ENCODE data around the gene SNX13. TPM values are rescaled to one million over a fixed set of nuclear protein-coding genes. Genes with fewer than 3 reads are reported as not detected.

Gene SNX13
- total RNA-seq, 1 donor from 2014 or later = 37.6 TPM

- H3K4me3 ChIP-seq (ENCODE audit: low read length in 3 of 3) = no peak overlapping the region
- no peaks in the 10 kb centered on the region for H3K4me1 ChIP-seq (ENCODE audit: control insufficient read depth in 3 of 3, insufficient read depth in 3 of 3, low read length in 3 of 3)
- no peaks in the 10 kb centered on the region for H3K9me3 ChIP-seq (ENCODE audit: control insufficient read depth in 3 of 3, low read length in 3 of 3)
- H3K9ac ChIP-seq (ENCODE audit: low read depth in 1 of 3, low read length in 3 of 3) = no peak overlapping the region
- no peaks in the 10 kb centered on the region for H3K36me3 ChIP-seq (ENCODE audit: control insufficient read depth in 3 of 3, insufficient read depth in 3 of 3, low read length in 3 of 3)
- H3K27ac ChIP-seq (ENCODE audit: low read depth, low read length) = no peak overlapping the region
- H3K27me3 ChIP-seq (ENCODE audit: control insufficient read depth in 3 of 3, insufficient read depth in 3 of 3, low read length in 3 of 3) = no peaks in the 10 kb centered on the region
Observed at GRCh38 chr7:17900464-17900863, 39.8 kb downstream of the SNX13 start.

GRCh38 chr7:17898111-17898510, 42.2 kb downstream of the SNX13 start:
- H3K27me3 ChIP-seq (ENCODE audit: control insufficient read depth in 3 of 3, insufficient read depth in 3 of 3, low read length in 3 of 3) = no peaks in the 10 kb centered on the region
- H3K9me3 ChIP-seq (ENCODE audit: control insufficient read depth in 3 of 3, low read length in 3 of 3) = no peaks in the 10 kb centered on the region
- no peaks in the 10 kb centered on the region for H3K36me3 ChIP-seq (ENCODE audit: control insufficient read depth in 3 of 3, insufficient read depth in 3 of 3, low read length in 3 of 3)
- no peak overlapping the region for H3K4me3 ChIP-seq (ENCODE audit: low read length in 3 of 3)
- H3K4me1 ChIP-seq (ENCODE audit: control insufficient read depth in 3 of 3, insufficient read depth in 3 of 3, low read length in 3 of 3) = no peaks in the 10 kb centered on the region
- H3K27ac ChIP-seq (ENCODE audit: low read depth, low read length) = no peak overlapping the region
- no peak overlapping the region for H3K9ac ChIP-seq (ENCODE audit: low read depth in 1 of 3, low read length in 3 of 3)

GRCh38 chr7:17887286-17887685, 53.0 kb downstream of the SNX13 start:
- H3K27ac ChIP-seq (ENCODE audit: low read depth, low read length) = no peak overlapping the region
- no peaks in the 10 kb centered on the region for H3K9me3 ChIP-seq (ENCODE audit: control insufficient read depth in 3 of 3, low read length in 3 of 3)
- H3K9ac ChIP-seq (ENCODE audit: low read depth in 1 of 3, low read length in 3 of 3) = no peak overlapping the region
- no peaks in the 10 kb centered on the region for H3K4me1 ChIP-seq (ENCODE audit: control insufficient read depth in 3 of 3, insufficient read depth in 3 of 3, low read length in 3 of 3)
- peaks cover 0 to 17% (median 7%) of the 10 kb centered on the region in 3 donors for H3K36me3 ChIP-seq (ENCODE audit: control insufficient read depth in 3 of 3, insufficient read depth in 3 of 3, low read length in 3 of 3)
- no peak overlapping the region for H3K4me3 ChIP-seq (ENCODE audit: low read length in 3 of 3)
- H3K27me3 ChIP-seq (ENCODE audit: control insufficient read depth in 3 of 3, insufficient read depth in 3 of 3, low read length in 3 of 3) = no peaks in the 10 kb centered on the region

- Histone ChIP-seq H3K9me3 (ENCODE audit: control insufficient read depth in 3 of 3, low read length in 3 of 3) (no peaks in the 10 kb centered on the region), H3K36me3 (ENCODE audit: control insufficient read depth in 3 of 3, insufficient read depth in 3 of 3, low read length in 3 of 3) (peaks cover 0 to 10% (median 7%) of the 10 kb centered on the region in 3 donors), H3K27ac (ENCODE audit: low read depth, low read length) (no peak overlapping the region), H3K4me3 (ENCODE audit: low read length in 3 of 3) (no peak overlapping the region), H3K9ac (ENCODE audit: low read depth in 1 of 3, low read length in 3 of 3) (no peak overlapping the region), H3K27me3 (ENCODE audit: control insufficient read depth in 3 of 3, insufficient read depth in 3 of 3, low read length in 3 of 3) (no peaks in the 10 kb centered on the region), H3K4me1 (ENCODE audit: control insufficient read depth in 3 of 3, insufficient read depth in 3 of 3, low read length in 3 of 3) (no peaks in the 10 kb centered on the region)
Observed at GRCh38 chr7:17882685-17883084, 57.6 kb downstream of the SNX13 start.

- H3K4me1 ChIP-seq (ENCODE audit: control insufficient read depth in 3 of 3, insufficient read depth in 3 of 3, low read length in 3 of 3) = no peaks in the 10 kb centered on the region
- no peak overlapping the region for H3K4me3 ChIP-seq (ENCODE audit: low read length in 3 of 3)
- H3K9ac ChIP-seq (ENCODE audit: low read depth in 1 of 3, low read length in 3 of 3) = no peak overlapping the region
- H3K36me3 ChIP-seq (ENCODE audit: control insufficient read depth in 3 of 3, insufficient read depth in 3 of 3, low read length in 3 of 3) = peaks cover 0 to 11% (median 7%) of the 10 kb centered on the region in 3 donors
- no peaks in the 10 kb centered on the region for H3K9me3 ChIP-seq (ENCODE audit: control insufficient read depth in 3 of 3, low read length in 3 of 3)
- H3K27ac ChIP-seq (ENCODE audit: low read depth, low read length) = no peak overlapping the region
- no peaks in the 10 kb centered on the region for H3K27me3 ChIP-seq (ENCODE audit: control insufficient read depth in 3 of 3, insufficient read depth in 3 of 3, low read length in 3 of 3)
Observed at GRCh38 chr7:17879075-17879661, 61.1 kb downstream of the SNX13 start.

- Histone ChIP-seq H3K4me1 (ENCODE audit: control insufficient read depth in 3 of 3, insufficient read depth in 3 of 3, low read length in 3 of 3) (no peaks in the 10 kb centered on the region), H3K36me3 (ENCODE audit: control insufficient read depth in 3 of 3, insufficient read depth in 3 of 3, low read length in 3 of 3) (peaks cover 0 to 11% (median 7%) of the 10 kb centered on the region in 3 donors), H3K27me3 (ENCODE audit: control insufficient read depth in 3 of 3, insufficient read depth in 3 of 3, low read length in 3 of 3) (no peaks in the 10 kb centered on the region), H3K27ac (ENCODE audit: low read depth, low read length) (no peak overlapping the region), H3K4me3 (ENCODE audit: low read length in 3 of 3) (no peak overlapping the region), H3K9ac (ENCODE audit: low read depth in 1 of 3, low read length in 3 of 3) (no peak overlapping the region), H3K9me3 (ENCODE audit: control insufficient read depth in 3 of 3, low read length in 3 of 3) (no peaks in the 10 kb centered on the region)
Observed at GRCh38 chr7:17878627-17879026, 61.7 kb downstream of the SNX13 start.

GRCh38 chr7:17871815-17872533, 68.3 kb downstream of the SNX13 start:
- Histone ChIP-seq H3K27me3 (ENCODE audit: control insufficient read depth in 3 of 3, insufficient read depth in 3 of 3, low read length in 3 of 3) (no peaks in the 10 kb centered on the region), H3K36me3 (ENCODE audit: control insufficient read depth in 3 of 3, insufficient read depth in 3 of 3, low read length in 3 of 3) (peaks cover 7 to 39% (median 33%) of the 10 kb centered on the region in 3 donors)

GRCh38 chr7:17870406-17870805, 69.9 kb downstream of the SNX13 start:
- Histone ChIP-seq H3K27me3 (ENCODE audit: control insufficient read depth in 3 of 3, insufficient read depth in 3 of 3, low read length in 3 of 3) (no peaks in the 10 kb centered on the region), H3K4me3 (ENCODE audit: low read length in 3 of 3) (no peak overlapping the region), H3K9ac (ENCODE audit: low read depth in 1 of 3, low read length in 3 of 3) (no peak overlapping the region), H3K27ac (ENCODE audit: low read depth, low read length) (no peak overlapping the region), H3K9me3 (ENCODE audit: control insufficient read depth in 3 of 3, low read length in 3 of 3) (no peaks in the 10 kb centered on the region), H3K4me1 (ENCODE audit: control insufficient read depth in 3 of 3, insufficient read depth in 3 of 3, low read length in 3 of 3) (no peaks in the 10 kb centered on the region), H3K36me3 (ENCODE audit: control insufficient read depth in 3 of 3, insufficient read depth in 3 of 3, low read length in 3 of 3) (peaks cover 7 to 40% (median 31%) of the 10 kb centered on the region in 3 donors)

More at GRCh38 chr7:17871815-17872533, 68.3 kb downstream of the SNX13 start:
- no peak overlapping the region for H3K4me3 ChIP-seq (ENCODE audit: low read length in 3 of 3)
- no peaks in the 10 kb centered on the region for H3K9me3 ChIP-seq (ENCODE audit: control insufficient read depth in 3 of 3, low read length in 3 of 3)
- H3K27ac ChIP-seq (ENCODE audit: low read depth, low read length) = no peak overlapping the region
- no peaks in the 10 kb centered on the region for H3K4me1 ChIP-seq (ENCODE audit: control insufficient read depth in 3 of 3, insufficient read depth in 3 of 3, low read length in 3 of 3)
- H3K9ac ChIP-seq (ENCODE audit: low read depth in 1 of 3, low read length in 3 of 3) = no peak overlapping the region

- Histone ChIP-seq H3K27ac (ENCODE audit: low read depth, low read length) (no peak overlapping the region), H3K9me3 (ENCODE audit: control insufficient read depth in 3 of 3, low read length in 3 of 3) (no peaks in the 10 kb centered on the region), H3K27me3 (ENCODE audit: control insufficient read depth in 3 of 3, insufficient read depth in 3 of 3, low read length in 3 of 3) (no peaks in the 10 kb centered on the region), H3K4me1 (ENCODE audit: control insufficient read depth in 3 of 3, insufficient read depth in 3 of 3, low read length in 3 of 3) (no peaks in the 10 kb centered on the region), H3K36me3 (ENCODE audit: control insufficient read depth in 3 of 3, insufficient read depth in 3 of 3, low read length in 3 of 3) (peaks cover 15 to 30% (median 29%) of the 10 kb centered on the region in 3 donors), H3K4me3 (ENCODE audit: low read length in 3 of 3) (no peak overlapping the region), H3K9ac (ENCODE audit: low read depth in 1 of 3, low read length in 3 of 3) (no peak overlapping the region)
Observed at GRCh38 chr7:17863809-17864143, 76.5 kb downstream of the SNX13 start.

GRCh38 chr7:17863095-17863808, 77.0 kb downstream of the SNX13 start:
- Histone ChIP-seq H3K9ac (ENCODE audit: low read depth in 1 of 3, low read length in 3 of 3) (no peak overlapping the region), H3K27me3 (ENCODE audit: control insufficient read depth in 3 of 3, insufficient read depth in 3 of 3, low read length in 3 of 3) (no peaks in the 10 kb centered on the region), H3K9me3 (ENCODE audit: control insufficient read depth in 3 of 3, low read length in 3 of 3) (no peaks in the 10 kb centered on the region), H3K36me3 (ENCODE audit: control insufficient read depth in 3 of 3, insufficient read depth in 3 of 3, low read length in 3 of 3) (peaks cover 15 to 25% (median 24%) of the 10 kb centered on the region in 3 donors), H3K27ac (ENCODE audit: low read depth, low read length) (no peak overlapping the region), H3K4me3 (ENCODE audit: low read length in 3 of 3) (no peak overlapping the region), H3K4me1 (ENCODE audit: control insufficient read depth in 3 of 3, insufficient read depth in 3 of 3, low read length in 3 of 3) (no peaks in the 10 kb centered on the region)

Data from skeletal muscle tissue (tissue), 4 donors.